K562 (cell line): ENCODE measurements around the gene CPLANE2. TPM values are rescaled to one million over a fixed set of nuclear protein-coding genes. Genes with fewer than 3 reads are reported as not detected.

Experiments used
- ARHGAP35 ChIP-seq: fragments of 450-650 bp; IDR thresholded peaks from 2 replicates; pipeline ENCODE4 v1.6.1; 2018; ENCODE audit not compliant: partially characterized antibody
- BMI1 ChIP-seq: fragments of 150-350 bp; IDR thresholded peaks from 2 replicates; pipeline ENCODE4 v1.6.1; 2014; ENCODE audit warnings: low read length
- BRCA1 ChIP-seq, 2 experiments: fragments of 450-650 bp in 1 of 2; sonication (generic) in 1 of 2; formaldehyde crosslinking in 1 of 2; IDR thresholded peaks; 2 replicates each; pipeline versions ENCODE4 v1.5.0 to v1.6.1; 2017 to 2020; ENCODE audit warnings: mild to moderate bottlenecking in 1 of 2, missing genetic modification reagents in 1 of 2
- CBFA2T2 ChIP-seq: fragments of 450-650 bp; conservative IDR thresholded peaks from 2 replicates; pipeline ENCODE4 v1.6.1; 2017; ENCODE audit warnings: mild to moderate bottlenecking
- ETV5 ChIP-seq: sonication (generic); formaldehyde crosslinking; IDR thresholded peaks from 2 replicates; pipeline ENCODE4 v1.4.0; 2020; ENCODE audit warnings: low read depth, mild to moderate bottlenecking, missing genetic modification reagents
- FOXA1 ChIP-seq: fragments of 450-650 bp; IDR thresholded peaks from 2 replicates; pipeline ENCODE4 v1.6.1; 2016; ENCODE audit warnings: mild to moderate bottlenecking, borderline replicate concordance
- HDAC2 ChIP-seq: fragments of 450-650 bp; IDR thresholded peaks from 2 replicates; pipeline ENCODE4 v1.6.1; 2016; ENCODE audit warnings: mild to moderate bottlenecking
- NFRKB ChIP-seq: fragments of 450-650 bp; IDR thresholded peaks from 2 replicates; pipeline ENCODE4 v1.6.1; 2016; ENCODE audit warnings: low read depth
- NRF1 ChIP-seq, 2 experiments: fragments of 450-650 bp; IDR thresholded peaks in 1 of 2; conservative IDR thresholded peaks in 1 of 2; 2 replicates each; pipeline ENCODE4 v1.6.1; 2014; ENCODE audit warnings: mild to moderate bottlenecking in 2 of 2
- PHF20 ChIP-seq: fragments of 450-650 bp; IDR thresholded peaks from 2 replicates; pipeline ENCODE4 v1.6.1; 2018; ENCODE audit not compliant: partially characterized antibody
- RFX7 ChIP-seq: fragments of 250-450 bp; sonication (Bioruptor Pico); IDR thresholded peaks from 2 replicates; pipeline ENCODE4 v1.5.1; 2021; ENCODE audit warnings: mild to moderate bottlenecking
- SIN3B ChIP-seq: fragments of 450-650 bp; IDR thresholded peaks from 2 replicates; pipeline ENCODE4 v1.6.1; 2017; ENCODE audit warnings: low read depth, mild to moderate bottlenecking, moderate library complexity
- SMARCE1 ChIP-seq: fragments of 450-650 bp; IDR thresholded peaks from 2 replicates; pipeline ENCODE4 v1.7.1; 2016; ENCODE audit warnings: mild to moderate bottlenecking
- TCF7 ChIP-seq: sonication (generic); IDR thresholded peaks from 2 replicates; pipeline ENCODE4 v1.6.1; 2016; ENCODE audit warnings: antibody characterized with exemption, borderline replicate concordance
- ZKSCAN8 ChIP-seq: fragments of 200-800 bp; sonication (Bioruptor generic); IDR thresholded peaks from 2 replicates; pipeline ENCODE4 v1.6.1; 2016; ENCODE audit warnings: missing genetic modification characterization, missing compliant biosample characterization
- ZNF140 ChIP-seq: fragments of 250-450 bp; sonication (Bioruptor Pico); IDR thresholded peaks from 2 replicates; pipeline ENCODE4 v1.8.0; 2021; ENCODE audit warnings: moderate library complexity, mild to moderate bottlenecking, inconsistent platforms
- ZNF561 ChIP-seq: fragments of 450-650 bp; formaldehyde crosslinking; conservative IDR thresholded peaks from 2 replicates; pipeline ENCODE4 v1.4.0; 2020; ENCODE audit warnings: mild to moderate bottlenecking, moderate library complexity
- ZNF696 ChIP-seq: fragments of 250-450 bp; sonication (Bioruptor Pico); conservative IDR thresholded peaks from 2 replicates; pipeline ENCODE4 v1.4.0; 2020; ENCODE audit warnings: mild to moderate bottlenecking, moderate library complexity
- ZNF76 ChIP-seq: fragments of 250-450 bp; sonication (Bioruptor Pico); IDR thresholded peaks from 2 replicates; pipeline ENCODE4 v1.4.0; 2020; ENCODE audit warnings: mild to moderate bottlenecking, moderate library complexity, borderline replicate concordance
- ZSCAN32 ChIP-seq: fragments of 450-650 bp; formaldehyde crosslinking; IDR thresholded peaks from 2 replicates; pipeline ENCODE4 v1.4.0; 2020; ENCODE audit warnings: mild to moderate bottlenecking, moderate library complexity
- polyA plus RNA-seq, 8 experiments: library from polyadenylated mRNA; depleted of rRNA in 4 of 8; stranded (reverse) in 5 of 8; unstranded in 3 of 8; fragments of >200 nt; fragmentation: Nextera tagmentation in 2 of 8; fragmentation: Illumina TruSeq in 1 of 8; extraction: Ambion mirVana in 2 of 8; extraction: Trizol in 1 of 8; gene quantifications; 2 replicates each; pipeline versions ENCODE4 v1.2.1 to v1.2.3, GENCODE V29; 2011 to 2014; ENCODE audit warnings: inconsistent platforms in 1 of 8, missing spikeins in 1 of 8
- total RNA-seq, 7 experiments: library from RNA; depleted of rRNA in 6 of 7; stranded (reverse); fragments of >200 nt in 6 of 7; fragmentation: Illumina TruSeq in 2 of 7; extraction: Trizol in 2 of 7; gene quantifications; 2 replicates each; pipeline versions ENCODE4 v1.2.1 to v1.2.3, GENCODE V29; 2011 to 2021; ENCODE audit warnings: low replicate concordance in 1 of 7
- TF ChIP-seq, protein P1 (sequence below): sonication (generic); formaldehyde crosslinking; IDR thresholded peaks from 2 replicates; pipeline ENCODE4 v1.8.1; 2022; ENCODE audit warnings: missing genetic modification reagents
- TF ChIP-seq, protein P2 (sequence below): sonication (generic); formaldehyde crosslinking; IDR thresholded peaks from 2 replicates; pipeline ENCODE4 v1.4.0; 2020; ENCODE audit warnings: mild to moderate bottlenecking, missing genetic modification reagents
- TF ChIP-seq, protein P3 (sequence below): sonication (generic); formaldehyde crosslinking; IDR thresholded peaks from 2 replicates; pipeline ENCODE4 v1.8.0; 2022; ENCODE audit warnings: missing genetic modification reagents, mild to moderate bottlenecking, borderline replicate concordance
- TF ChIP-seq, protein P4 (sequence below), 2 experiments: IDR thresholded peaks; 2 replicates each; pipeline ENCODE4 v1.6.1; 2011; ENCODE audit warnings: borderline replicate concordance in 1 of 2, control low read depth in 1 of 2, low read depth in 1 of 2, low read length in 1 of 2, mild to moderate bottlenecking in 1 of 2, mixed read lengths in 1 of 2, moderate library complexity in 1 of 2; ENCODE audit not compliant: insufficient read depth in 1 of 2, insufficient read length in 1 of 2, poor library complexity in 1 of 2, severe bottlenecking in 1 of 2; ENCODE audit errors: extremely low read depth in 1 of 2

Gene CPLANE2
- total and polyA plus RNA-seq, 9 of the 15 experiments (the other 6 are each of a cell fraction or from before 2014, with no cell fraction given), result 0.17 to 20.9 (median 8.1) TPM

DNA sequence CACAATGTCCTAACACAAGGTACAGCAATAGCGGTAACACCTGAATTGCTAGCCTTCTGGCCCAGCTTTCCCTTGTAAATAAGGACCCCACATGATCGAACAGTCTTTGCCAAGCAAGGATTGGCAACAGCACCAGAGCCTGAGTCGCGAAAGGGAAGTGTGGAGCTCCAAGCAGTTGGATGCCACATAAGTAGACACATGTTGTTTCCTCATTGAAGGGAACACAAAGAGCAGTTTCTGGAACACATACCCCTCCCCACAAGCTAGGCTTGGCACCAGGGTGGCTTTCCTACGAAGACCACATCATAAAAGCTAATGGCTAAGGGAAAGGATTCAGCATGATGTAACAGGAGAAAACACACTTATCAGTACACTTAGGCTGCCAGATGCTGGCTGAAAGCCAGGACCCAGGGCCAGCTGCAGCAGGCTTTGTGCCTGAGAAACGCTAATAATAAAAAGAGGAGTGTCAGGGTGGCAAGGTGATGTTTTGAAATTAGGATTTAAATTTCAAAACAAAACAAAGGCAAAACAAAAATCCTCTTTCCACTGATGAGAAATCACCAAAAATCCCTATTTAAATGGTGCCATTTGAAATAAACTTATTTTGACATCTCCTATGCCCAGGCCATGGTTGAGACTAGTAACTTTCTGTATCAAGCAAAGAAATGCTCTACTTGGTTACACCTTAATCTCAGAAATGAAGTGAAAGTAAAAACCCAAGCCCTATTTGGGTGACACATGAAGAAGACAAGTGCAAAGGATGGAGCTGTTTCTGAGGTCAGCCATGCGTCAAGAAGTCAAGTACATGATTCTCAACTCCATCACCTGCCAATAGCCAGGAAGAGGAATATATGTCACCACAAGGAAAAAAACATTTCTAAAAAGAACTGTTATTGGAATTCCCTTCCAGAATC is 11.9 kb upstream of the CPLANE2 start (continued):
- TF ChIP-seq, protein P1, sequence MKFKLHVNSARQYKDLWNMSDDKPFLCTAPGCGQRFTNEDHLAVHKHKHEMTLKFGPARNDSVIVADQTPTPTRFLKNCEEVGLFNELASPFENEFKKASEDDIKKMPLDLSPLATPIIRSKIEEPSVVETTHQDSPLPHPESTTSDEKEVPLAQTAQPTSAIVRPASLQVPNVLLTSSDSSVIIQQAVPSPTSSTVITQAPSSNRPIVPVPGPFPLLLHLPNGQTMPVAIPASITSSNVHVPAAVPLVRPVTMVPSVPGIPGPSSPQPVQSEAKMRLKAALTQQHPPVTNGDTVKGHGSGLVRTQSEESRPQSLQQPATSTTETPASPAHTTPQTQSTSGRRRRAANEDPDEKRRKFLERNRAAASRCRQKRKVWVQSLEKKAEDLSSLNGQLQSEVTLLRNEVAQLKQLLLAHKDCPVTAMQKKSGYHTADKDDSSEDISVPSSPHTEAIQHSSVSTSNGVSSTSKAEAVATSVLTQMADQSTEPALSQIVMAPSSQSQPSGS (CRISPR knock-in tag), result no peak
- TF ChIP-seq SIN3B (no peak), ETV5 (CRISPR knock-in tag) (no peak), RFX7 (CRISPR knock-in tag) (no peak), ZNF561 (CRISPR knock-in tag) (no peak), ZNF76 (CRISPR knock-in tag) (peak; percentile 94), ZSCAN32 (CRISPR knock-in tag) (peak; percentile 72; the same call in 1 of the 2 replicates), NFRKB (peak; percentile 97), HDAC2 (peak; percentile 96), TCF7 (no peak), PHF20 (no peak), FOXA1 (no peak), SMARCE1 (peak; percentile 91), CBFA2T2 (peak; percentile 88), BRCA1 (IDR thresholded peaks at IDR 0.05) (no peak), BRCA1 (CRISPR knock-in tag; IDR thresholded peaks at IDR 0.05) (no peak), BMI1 (no peak), ZNF696 (CRISPR knock-in tag) (no peak; the same call in 1 of the 2 replicates), NRF1 (conservative IDR thresholded peaks at IDR 0.05 in 1 of 2, IDR thresholded peaks at IDR 0.05 in 1 of 2) (no peak), ARHGAP35 (no peak), ZNF140 (CRISPR knock-in tag) (no peak), ZKSCAN8 (CRISPR knock-in tag) (peak; percentile 74; the same call in 1 of the 2 replicates)
- TF ChIP-seq, protein P2, sequence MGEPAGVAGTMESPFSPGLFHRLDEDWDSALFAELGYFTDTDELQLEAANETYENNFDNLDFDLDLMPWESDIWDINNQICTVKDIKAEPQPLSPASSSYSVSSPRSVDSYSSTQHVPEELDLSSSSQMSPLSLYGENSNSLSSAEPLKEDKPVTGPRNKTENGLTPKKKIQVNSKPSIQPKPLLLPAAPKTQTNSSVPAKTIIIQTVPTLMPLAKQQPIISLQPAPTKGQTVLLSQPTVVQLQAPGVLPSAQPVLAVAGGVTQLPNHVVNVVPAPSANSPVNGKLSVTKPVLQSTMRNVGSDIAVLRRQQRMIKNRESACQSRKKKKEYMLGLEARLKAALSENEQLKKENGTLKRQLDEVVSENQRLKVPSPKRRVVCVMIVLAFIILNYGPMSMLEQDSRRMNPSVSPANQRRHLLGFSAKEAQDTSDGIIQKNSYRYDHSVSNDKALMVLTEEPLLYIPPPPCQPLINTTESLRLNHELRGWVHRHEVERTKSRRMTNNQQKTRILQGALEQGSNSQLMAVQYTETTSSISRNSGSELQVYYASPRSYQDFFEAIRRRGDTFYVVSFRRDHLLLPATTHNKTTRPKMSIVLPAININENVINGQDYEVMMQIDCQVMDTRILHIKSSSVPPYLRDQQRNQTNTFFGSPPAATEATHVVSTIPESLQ, result 0 out of 2 replicates have a peak, but pooled peaks have one; percentile 32
- TF ChIP-seq, protein P3, sequence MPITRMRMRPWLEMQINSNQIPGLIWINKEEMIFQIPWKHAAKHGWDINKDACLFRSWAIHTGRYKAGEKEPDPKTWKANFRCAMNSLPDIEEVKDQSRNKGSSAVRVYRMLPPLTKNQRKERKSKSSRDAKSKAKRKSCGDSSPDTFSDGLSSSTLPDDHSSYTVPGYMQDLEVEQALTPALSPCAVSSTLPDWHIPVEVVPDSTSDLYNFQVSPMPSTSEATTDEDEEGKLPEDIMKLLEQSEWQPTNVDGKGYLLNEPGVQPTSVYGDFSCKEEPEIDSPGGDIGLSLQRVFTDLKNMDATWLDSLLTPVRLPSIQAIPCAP, result no peak
- TF ChIP-seq, protein P4, sequence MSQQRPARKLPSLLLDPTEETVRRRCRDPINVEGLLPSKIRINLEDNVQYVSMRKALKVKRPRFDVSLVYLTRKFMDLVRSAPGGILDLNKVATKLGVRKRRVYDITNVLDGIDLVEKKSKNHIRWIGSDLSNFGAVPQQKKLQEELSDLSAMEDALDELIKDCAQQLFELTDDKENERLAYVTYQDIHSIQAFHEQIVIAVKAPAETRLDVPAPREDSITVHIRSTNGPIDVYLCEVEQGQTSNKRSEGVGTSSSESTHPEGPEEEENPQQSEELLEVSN (IDR thresholded peaks at IDR 0.05; ENCODE audit: borderline replicate concordance in 1 of 2, extremely low read depth in 1 of 2, insufficient read depth in 1 of 2, insufficient read length in 1 of 2, low read depth in 1 of 2, low read length in 1 of 2, poor library complexity in 1 of 2, severe bottlenecking in 1 of 2), result no peak
